Effector CD8-positive, alpha-beta T cell (primary cell): ENCODE data around the gene CXCL11.
A peak's percentile ranks its signal among the peaks of the same experiment; 100 is the strongest.
"Not testable (repeated sequence)": the region's sequence is repeated elsewhere in the genome, so short reads cannot be mapped to it uniquely, and the experiment has no call there.

ENCODE experiments used
- DNase-seq: peaks from one replicate; lab custom pipeline; 2025; lab: John Stamatoyannopoulos, UW
- total RNA-seq, 4 experiments: gene quantifications; one replicate each; lab custom pipeline; 2026; lab: John Stamatoyannopoulos, UW

The CXCL11 gene
- 0 reads per million in 4 experiments for total RNA-seq

DNA sequence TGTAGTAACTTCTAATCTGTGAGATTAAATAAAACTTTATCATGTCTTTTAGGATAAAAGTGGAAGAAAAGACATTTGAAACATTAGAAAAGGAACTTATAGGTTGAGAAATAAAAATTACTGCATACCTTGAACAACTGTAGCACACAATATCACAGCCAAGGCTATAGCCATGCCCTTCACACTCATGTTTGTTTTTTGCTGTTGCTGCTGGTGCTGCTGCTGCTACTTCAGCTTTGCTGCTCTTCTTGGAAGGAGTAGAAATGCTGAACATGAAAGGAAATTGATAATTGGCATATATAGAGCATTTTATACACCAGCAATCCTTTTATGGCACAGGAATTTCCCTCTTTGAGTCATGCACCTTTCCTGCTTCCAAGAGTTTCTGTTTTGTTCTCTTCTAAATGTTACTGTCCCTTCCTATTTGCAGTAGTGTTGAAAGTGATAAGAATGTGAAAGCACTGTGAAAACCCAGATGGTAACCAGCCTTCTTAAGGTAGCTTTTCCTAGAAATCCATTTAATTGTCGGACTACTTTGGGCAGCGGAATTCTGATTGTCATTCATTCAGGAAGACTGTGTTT lies at the start of gene CXCL11:
Gene CXCL11, minus strand, starts transcription at position 272 of the 582 bp plus-strand sequence. Its CDS starts 83 bp downstream, at position 189.
- no peak for DNase-seq

GRCh38 chr4:76084542-76084941 lies 48.7 kb upstream of the CXCL11 start:
- no peak for DNase-seq

DNA sequence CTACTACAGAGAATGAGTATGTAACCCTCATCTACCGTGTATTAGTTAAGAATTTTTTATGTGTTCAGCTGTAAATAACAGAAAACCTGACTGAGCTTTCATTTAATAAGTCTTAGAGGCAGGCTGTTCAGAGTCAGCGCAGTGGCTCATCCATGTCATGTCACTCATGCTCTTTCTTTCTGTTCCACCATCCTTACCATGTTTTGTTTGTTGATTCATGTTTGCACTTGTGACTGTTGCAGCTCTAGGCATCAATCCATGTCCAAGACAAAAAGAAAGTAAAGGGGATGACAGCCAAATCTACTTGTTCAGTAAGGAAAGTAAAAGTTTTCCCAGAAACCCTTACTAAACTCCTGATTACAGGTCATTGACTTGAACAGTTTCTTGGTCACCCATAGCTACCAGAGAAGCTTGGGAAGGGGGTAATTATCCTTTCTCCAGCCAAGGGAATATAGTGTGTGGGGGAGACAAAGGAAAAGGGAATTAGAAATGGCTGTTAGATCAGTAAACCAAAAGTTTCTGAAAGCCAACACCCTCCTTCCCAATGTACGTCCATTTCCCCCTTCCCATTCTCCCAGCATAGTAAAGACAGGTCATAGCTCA lies 47.6 kb upstream of the CXCL11 start:
- DNase-seq: no peak

- no peak for DNase-seq
Observed at GRCh38 chr4:76078033-76078613, 42.3 kb upstream of the CXCL11 start.

GRCh38 chr4:76074993-76075600 lies 39.2 kb upstream of the CXCL11 start:
- DNase-seq: no peak

- DNase-seq: no peak
Observed at GRCh38 chr4:76074468-76074867, 38.6 kb upstream of the CXCL11 start, which contains the start of gene ART3. TSS of gene ART3 (plus strand) at chr4:76074709. CDS start at chr4:76075890, 1,181 bp downstream.

- DNase-seq: no peak
Observed at GRCh38 chr4:76072760-76073159, 36.9 kb upstream of the CXCL11 start.

GRCh38 chr4:76067652-76068286 lies 31.9 kb upstream of the CXCL11 start:
- DNase-seq: peak; percentile 22

DNA sequence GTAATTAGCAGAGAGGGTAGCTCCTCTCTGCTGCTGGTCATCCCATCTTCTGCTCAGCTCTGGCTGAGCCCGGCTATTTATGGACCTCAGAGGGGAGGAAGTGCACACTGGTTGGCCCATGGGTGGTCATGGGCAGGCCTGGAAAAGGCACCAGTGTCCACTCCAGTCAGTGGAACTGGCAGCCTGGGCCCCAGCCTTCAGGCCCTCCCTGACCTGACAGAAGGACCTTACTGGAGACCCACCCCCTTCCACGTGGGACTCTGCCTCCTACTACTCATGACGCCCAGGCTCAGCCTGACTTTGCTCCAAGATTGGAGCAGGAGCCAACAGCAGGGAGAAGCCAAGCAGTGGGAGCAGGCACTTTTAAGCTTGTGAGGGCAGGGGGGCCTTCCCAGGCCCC lies 30.7 kb upstream of the CXCL11 start:
- no peak for DNase-seq

DNA sequence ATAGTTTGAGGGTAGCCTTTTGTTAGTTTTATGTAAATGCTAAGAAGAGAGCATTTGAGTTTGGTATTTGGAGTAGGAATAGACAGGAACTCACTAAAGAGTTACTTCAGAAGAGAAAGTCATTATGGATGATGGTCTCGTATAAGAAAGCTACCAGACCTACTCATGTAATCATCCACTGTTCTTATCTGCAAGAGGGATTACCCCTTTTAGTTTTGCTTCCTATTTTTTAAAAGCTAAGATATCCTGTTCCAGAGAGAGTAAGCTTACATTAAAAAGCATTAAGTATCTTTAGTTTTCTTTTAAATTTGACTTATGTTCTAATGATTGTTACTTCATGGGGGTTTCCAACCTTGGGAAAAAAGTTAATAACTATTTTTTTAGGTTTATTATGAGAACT lies 26.1 kb upstream of the CXCL11 start:
- DNase-seq: no peak

DNA sequence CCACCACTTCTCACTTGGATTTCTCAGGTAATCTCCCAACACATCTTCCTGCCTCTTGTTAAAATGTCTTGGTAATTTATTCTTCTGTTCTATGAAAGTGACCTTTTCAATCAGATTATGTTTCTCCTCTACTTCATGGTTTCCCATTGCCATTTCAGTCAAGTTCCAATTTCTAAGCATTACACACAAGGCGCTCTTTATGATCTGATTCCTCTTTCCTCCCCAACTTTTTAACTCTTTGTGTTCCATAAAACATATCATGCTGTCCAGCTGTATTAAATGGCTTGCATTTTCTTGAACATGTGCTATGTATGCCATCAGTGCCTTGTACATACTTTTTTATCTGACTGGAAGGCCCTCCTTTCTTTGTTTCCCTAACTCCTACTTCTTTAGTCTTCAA lies 25.6 kb upstream of the CXCL11 start:
- DNase-seq: no peak

GRCh38 chr4:76060506-76060905 lies 24.6 kb upstream of the CXCL11 start:
- no peak for DNase-seq

DNA sequence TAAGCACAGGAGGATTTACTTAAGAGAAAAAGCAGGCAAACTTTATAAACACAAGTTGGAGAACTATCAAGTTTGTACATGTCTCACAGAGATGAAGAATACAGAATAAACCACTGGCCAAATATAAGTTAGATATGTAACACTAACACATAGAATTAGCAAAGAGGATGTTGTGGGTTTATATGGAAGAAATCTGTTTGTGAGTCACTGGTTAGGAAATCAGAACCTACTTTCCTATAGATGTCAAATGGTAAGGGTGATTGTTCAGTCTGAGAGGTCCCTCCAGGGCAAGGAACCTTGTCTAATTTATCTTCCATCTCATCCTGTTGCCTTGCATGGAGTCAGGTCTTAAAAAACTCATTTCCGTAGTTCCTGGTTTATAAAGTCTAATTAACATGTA lies 23.9 kb upstream of the CXCL11 start:
- no peak for DNase-seq

- DNase-seq: no peak
Observed at GRCh38 chr4:76058888-76059426, 23.1 kb upstream of the CXCL11 start.

- DNase-seq: no peak
Observed at GRCh38 chr4:76058302-76058701, 22.4 kb upstream of the CXCL11 start.

DNA sequence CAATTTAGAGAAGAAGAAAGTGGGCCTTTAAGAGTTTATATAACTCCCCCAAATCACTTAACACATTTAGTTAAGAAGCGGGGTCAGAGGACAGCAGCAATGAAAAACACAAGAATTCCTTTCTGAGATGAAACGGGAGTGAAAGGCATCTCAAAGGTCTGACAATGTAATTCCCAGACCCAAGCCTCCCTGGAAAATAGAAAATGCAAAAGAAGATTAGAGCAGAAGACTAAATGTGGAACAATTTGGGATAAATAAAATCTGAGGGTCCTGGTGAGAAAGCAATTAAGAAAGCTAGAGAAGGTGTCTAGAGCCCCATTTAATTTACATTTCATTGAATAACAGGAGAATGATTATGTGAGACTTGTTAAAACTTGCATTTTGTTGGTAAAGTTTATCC lies 19.6 kb upstream of the CXCL11 start:
- DNase-seq: no peak

GRCh38 chr4:76055016-76055415 lies 19.1 kb upstream of the CXCL11 start:
- no peak for DNase-seq

GRCh38 chr4:76053730-76054129 lies 17.9 kb upstream of the CXCL11 start:
- no peak for DNase-seq

DNA sequence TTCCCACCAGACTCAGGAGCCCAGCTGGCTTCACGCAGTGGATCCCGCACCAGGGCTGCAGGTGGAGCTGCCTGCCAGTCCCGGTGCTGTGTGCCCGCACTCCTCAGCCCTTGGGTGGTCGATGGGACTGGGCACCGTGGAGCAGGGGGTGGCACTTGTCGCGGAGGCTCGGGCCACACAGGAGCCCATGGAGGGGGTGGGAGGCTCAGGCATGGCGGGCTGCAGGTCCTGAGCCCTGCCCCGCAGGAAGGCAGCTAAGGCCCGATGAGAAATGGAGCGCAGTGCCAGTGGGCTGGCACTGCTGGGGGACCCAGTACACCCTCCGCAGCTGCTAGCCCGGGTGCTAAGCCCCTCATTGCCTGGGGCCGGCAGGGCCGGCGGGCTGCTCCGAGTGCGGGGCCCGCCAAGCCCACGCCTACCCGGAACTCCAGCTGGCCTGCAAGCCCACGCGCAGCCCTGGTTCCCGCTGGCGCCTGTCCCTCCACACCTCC lies 14.7 kb upstream of the CXCL11 start:
- not testable (repeated sequence) for DNase-seq

DNA sequence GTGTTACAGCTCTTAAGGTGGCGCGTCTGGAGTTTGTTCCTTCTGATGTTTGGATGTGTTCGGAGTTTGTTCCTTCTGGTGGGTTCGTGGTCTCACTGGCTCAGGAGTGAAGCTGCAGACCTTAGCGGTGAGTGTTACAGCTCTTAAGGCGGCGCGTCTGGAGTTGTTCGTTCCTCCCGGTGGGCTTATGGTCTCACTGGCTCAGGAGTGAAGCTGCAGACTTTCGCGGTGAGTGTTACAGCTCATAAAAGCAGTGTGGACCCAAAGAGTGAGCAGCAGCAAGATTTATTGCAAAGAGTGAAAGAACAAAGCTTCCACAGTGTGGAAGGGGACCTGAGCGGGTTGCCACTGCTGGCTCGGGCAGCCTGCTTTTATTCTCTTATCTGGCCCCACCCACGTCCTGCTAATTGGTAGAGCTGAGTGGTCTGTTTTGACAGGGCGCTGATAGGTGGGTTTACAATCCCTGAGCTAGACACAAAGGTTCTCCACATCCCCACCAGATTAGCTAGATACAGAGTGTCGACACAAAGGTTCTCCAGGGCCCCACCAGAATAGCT lies 14.1 kb upstream of the CXCL11 start:
- DNase-seq: not testable (repeated sequence)

- not testable (repeated sequence) for DNase-seq
Observed at GRCh38 chr4:76044686-76045085, 8.8 kb upstream of the CXCL11 start.

- DNase-seq: not testable (repeated sequence)
Observed at GRCh38 chr4:76043306-76043705, 7.4 kb upstream of the CXCL11 start.
